ENCODE measurements around the gene C2CD4D.

The C2CD4D gene

DNA sequence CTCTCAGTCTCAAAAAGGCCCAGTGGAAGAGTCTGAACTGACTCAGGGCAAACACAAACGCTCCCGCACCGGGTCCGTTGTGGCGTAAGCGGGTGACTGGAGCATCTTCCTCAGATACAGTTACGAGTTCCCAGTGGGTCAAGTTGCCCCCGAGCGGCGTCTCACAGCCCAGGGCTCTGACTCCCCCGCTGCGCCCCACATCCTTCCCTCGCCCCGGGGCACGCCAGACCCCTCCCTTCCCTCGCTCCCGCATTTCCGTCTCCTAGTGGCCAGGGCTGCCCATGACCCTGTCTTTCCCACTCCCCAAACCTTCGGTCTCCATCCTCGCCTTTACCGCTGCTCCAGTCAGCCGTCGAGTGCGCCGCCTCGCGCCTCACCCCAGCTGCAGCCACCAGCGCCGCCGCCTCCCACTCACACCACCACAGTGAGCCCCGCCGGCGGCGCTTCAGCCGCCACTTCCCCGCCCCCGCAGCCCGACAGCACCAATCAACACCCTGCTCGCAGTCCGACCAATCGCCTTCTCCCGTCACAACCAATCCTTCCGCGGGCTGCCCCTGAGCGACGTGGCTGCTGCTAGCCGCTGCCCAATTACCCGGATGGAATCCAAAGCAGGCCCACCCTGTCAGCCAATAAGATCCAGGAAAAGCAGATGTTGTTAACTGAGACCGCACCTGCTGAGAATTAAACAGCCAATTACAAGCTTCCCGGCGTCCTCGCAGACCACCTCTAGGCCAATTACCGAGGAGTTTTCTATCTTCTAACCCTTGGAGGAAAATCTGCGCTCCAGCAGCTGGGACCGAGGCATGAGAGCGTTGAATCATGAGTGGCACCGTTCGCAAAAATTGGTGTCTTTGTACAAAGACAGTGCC, 49.3 kb downstream of the C2CD4D start, which contains the start of gene TDRKH:
TSS of gene TDRKH (minus strand) at position 430 of the 869 bp plus-strand sequence. CDS start 7,478 bp downstream, outside the sequence.
- peak; percentile 98 to 99 for DNase-seq (ENCODE audit: low read depth in 2 of 2)
